Left renal pelvis (tissue), 4 donors: ENCODE results near the gene SLC35D3. TPM values are rescaled to one million over a fixed set of nuclear protein-coding genes. Genes with fewer than 3 reads are reported as not detected.
A peak's percentile ranks its signal among the peaks of the same experiment; 100 is the strongest.
"Not testable (repeated sequence)": the region's sequence is repeated elsewhere in the genome, so short reads cannot be mapped to it uniquely, and the experiment has no call there.

Experiments
- DNase-seq, 4 donors: peaks; one replicate each; pipeline ENCODE4 v3.0.0-alpha.2; 2013; ENCODE audit warnings: low read depth in 4 of 4, low spot score in 3 of 4
- polyA plus RNA-seq, 4 donors: library from polyadenylated mRNA; unstranded; fragments of 120-200 nt; gene quantifications; one replicate each; pipeline ENCODE4 v1.2.1, GENCODE V29; 2013; ENCODE audit not compliant: insufficient read length in 4 of 4

Gene SLC35D3
- polyA plus RNA-seq, 4 donors = 0.07 to 0.12 (median 0.11) TPM; not detected in 1

DNA sequence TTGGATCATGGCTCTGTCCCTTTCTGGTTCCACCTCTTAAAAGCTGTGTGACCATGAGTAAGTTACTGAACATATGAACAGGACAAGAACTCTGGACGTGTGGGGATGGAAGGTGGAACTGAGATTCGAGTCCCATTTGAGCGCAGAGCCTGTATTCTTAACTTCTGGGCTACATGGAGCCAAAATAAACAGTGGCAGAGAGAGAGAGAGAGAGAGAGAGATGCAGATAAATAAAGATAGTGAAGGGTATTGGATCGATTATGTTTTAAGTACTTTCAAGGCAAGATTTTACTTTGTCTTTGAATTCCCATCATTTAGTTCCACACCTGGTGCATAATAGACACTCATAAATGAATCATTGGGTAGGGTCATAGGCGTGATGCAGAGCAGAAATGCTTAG lies 39.7 kb downstream of the SLC35D3 start:
- DNase-seq = no peak

DNA sequence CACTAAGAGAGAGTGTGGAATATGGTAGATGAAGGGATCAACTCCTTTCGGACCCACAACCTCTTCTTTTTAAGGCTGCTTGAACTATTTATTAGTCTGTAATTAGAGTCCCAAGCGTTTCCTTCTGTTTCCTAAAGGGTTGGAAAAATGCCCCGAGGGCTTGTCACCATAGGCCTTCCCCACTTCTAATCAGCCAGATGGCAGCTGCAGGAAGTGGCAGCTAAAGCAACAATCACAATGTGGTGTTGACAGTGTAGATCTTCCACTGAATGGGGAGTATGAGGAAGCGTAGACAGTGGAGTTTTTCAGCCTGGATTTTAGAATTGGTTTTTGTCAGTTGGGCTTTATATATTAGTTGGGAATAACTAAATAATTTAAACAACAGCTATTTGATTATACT lies 40.6 kb downstream of the SLC35D3 start:
- no peak for DNase-seq

GRCh38 chr6:136963259-136963658 lies 41.2 kb downstream of the SLC35D3 start:
- DNase-seq = no peak

GRCh38 chr6:136964398-136964797 lies 42.3 kb downstream of the SLC35D3 start:
- DNase-seq = no peak

DNA sequence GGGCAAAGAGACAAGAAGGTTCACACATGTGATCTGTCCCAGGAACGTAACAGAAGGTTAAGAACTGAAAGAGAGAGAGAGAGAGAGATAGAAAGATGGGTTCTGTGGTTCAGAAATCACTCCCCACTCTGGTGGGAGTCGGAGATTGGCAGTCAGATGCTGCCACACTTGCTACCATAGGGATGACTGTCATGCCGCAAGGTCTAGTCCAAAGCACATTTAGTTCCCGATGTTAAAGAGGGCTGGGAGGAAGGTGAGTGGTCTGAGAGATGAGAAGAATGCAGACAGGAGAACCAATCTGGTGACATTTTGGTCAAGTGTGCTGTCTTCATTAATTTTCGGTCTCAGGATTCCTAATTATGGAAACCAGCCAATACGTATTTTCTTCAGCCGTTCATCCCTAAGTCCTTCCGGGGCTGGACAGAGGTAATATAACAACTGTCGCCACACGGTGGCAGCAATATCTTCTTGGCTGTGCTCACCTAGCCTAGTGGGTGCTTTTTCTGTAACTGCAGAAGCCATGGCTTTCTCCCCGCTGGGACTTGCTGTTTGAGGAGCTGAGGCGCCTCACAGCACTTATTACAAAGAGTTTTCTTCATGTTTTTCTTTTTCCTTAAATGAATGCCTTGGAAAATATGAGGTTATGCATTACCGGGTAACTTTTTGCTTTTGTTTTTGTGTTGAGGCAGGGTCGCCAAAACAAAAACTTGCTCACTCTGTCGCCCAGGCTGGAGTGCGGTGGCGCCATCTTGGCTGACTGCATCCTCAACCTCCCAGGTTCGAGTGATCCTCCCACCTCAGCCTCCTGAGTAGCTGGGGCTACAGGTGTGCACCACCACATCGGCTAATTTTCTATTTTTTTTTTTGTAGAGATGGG lies 46.0 kb downstream of the SLC35D3 start:
- DNase-seq = peak in 2 of 4 donors; percentile 31 to 53

DNA sequence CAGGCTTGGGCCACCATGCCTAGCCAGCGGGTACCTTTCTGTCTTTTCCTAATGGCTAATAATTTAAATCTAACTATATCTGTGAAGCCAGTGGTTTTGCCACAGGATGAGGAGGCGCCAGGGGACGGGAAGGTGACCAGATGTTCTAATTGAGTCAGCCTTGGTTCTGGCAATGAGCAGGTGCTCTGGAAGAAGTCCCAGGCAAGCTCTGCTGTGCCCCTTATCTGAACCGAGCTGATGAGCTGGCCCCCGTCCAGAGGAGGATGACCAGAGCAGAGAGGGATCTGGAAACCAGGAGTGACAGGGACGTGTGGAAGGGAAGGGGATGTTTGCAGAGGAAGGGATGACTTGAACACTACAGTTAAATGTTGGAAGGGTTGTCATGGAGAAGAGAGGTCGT lies 46.7 kb downstream of the SLC35D3 start:
- DNase-seq = no peak

- DNase-seq = no peak
Measured at GRCh38 chr6:136969433-136969832, 47.3 kb downstream of the SLC35D3 start.

DNA sequence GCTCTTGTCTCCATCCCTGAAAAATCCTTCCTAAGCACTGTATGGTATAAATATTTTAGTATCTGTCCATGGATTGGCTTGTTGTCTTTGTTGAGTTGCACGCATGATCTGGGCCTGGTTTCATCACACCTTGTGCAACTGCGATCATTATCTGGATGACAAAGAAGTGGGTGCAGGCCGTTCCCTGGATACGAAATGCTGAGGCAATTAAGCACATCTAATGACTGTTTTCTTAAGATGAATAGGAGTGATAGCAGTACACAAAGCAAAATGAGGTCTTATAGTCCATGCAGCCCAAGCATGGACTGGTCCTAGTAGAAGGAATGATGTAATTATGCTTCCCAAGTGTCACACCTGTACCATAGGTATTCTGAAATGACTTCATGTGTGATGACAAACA lies 47.8 kb downstream of the SLC35D3 start:
- DNase-seq = no peak

GRCh38 chr6:136971609-136972008 lies 49.5 kb downstream of the SLC35D3 start:
- DNase-seq = no peak

DNA sequence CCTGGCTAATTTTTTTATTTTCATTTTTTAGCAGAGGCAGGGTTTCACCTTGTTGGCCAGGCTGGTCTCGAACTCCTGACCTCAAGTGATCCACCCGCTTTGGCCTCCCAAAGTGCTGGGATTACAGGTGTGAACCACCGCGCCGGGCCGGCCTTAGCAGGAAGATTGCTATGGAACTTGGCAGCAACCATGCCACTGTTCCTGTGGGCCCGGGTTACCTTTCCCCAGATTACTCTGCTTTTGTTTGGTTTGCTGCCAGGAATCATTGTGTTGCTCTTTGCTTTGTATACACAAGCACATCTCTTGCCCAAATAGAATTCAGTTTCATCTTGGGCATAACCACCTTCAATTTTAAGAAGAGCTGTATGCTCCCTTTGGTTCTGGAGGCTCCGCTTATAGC lies 51.7 kb downstream of the SLC35D3 start:
- DNase-seq = not testable (repeated sequence)

Other genes starting within 250 kb of the SLC35D3 start
- 1 to 10 TPM; 2.9 to 8.2 (median 7.1) TPM for gene MAP3K5, start 129.8 kb upstream of the SLC35D3 start, polyA plus RNA-seq
- gene PEX7, start 99.7 kb upstream of the SLC35D3 start, polyA plus RNA-seq = 10 to 100 TPM in 3 of 4 donors, 1 to 10 TPM in 1; 5.6 to 14.6 (median 12.3) TPM
- 1 to 10 TPM in 3 of 4 donors, under 1 TPM in 1; 0.63 to 2.0 (median 1.6) TPM for gene IL20RA, start 122.7 kb downstream of the SLC35D3 start, polyA plus RNA-seq